ENCODE data around the gene PTPRM. TPM values are rescaled to one million over a fixed set of nuclear protein-coding genes. Genes with fewer than 3 reads are reported as not detected.

PTPRM gene
- total and polyA plus RNA-seq, 2 of the 4 experiments (the other 2 are of a cell fraction), result 28.3 to 51.2 TPM

- Histone ChIP-seq H3K36me3 (ENCODE audit: control insufficient read depth, insufficient read depth, low read length) (no peaks in the 10 kb centered on the region), H4K8ac (ENCODE audit: low read depth in 2 of 2, low read length in 2 of 2) (no peak overlapping the region), H2BK5ac (ENCODE audit: low read depth, low read length, poor library complexity, severe bottlenecking) (no peak overlapping the region), H2AK5ac (ENCODE audit: low read depth, low read length) (no peak overlapping the region), H3K56ac (ENCODE audit: extremely low read depth, insufficient read depth, low read length) (no peak overlapping the region), H3K23ac (ENCODE audit: low read depth, low read length) (no peak overlapping the region), H4K20me1 (ENCODE audit: insufficient read depth, low read length) (no peaks in the 10 kb centered on the region), H3K4me2 (ENCODE audit: low read depth, low read length) (no peak overlapping the region), H3K4me3 (ENCODE audit: insufficient read depth, low read depth, low read length) (no peak overlapping the region), H2BK15ac (ENCODE audit: low read depth, low read length) (no peak overlapping the region), H2BK120ac (ENCODE audit: low read depth, low read length) (no peak overlapping the region), H3K14ac (replicated peaks; ENCODE audit: low read depth, low read length) (no peak overlapping the region), H2AFZ (replicated peaks; ENCODE audit: low read length, poor library complexity) (no peak overlapping the region), H3K4me1 (ENCODE audit: control insufficient read depth, insufficient read depth, low read length) (peaks cover 8% of the 10 kb centered on the region), H3K27me3 (ENCODE audit: control insufficient read depth, insufficient read depth, low read length) (no peaks in the 10 kb centered on the region), H3K9me1 (ENCODE audit: insufficient read depth, low read length) (peaks cover 3% of the 10 kb centered on the region), H2AK9ac (replicated peaks; ENCODE audit: low read depth, low read length, poor library complexity) (no peak overlapping the region), H3K4ac (ENCODE audit: low read depth, low read length) (no peak overlapping the region), H4K91ac (ENCODE audit: insufficient read depth, low read depth, low read length) (no peak overlapping the region), H3K9me3 (ENCODE audit: control insufficient read depth, insufficient read depth, low read length) (no peaks in the 10 kb centered on the region), H3K27ac (ENCODE audit: insufficient read depth, low read length) (no peak overlapping the region), H3K18ac (ENCODE audit: low read depth, low read length) (no peak overlapping the region), H3K79me1 (ENCODE audit: low read depth in 1 of 2, low read length in 2 of 2) (no peaks in the 10 kb centered on the region; a peak in 2 of 4 replicates), H4K5ac (ENCODE audit: low read depth, low read length) (no peak overlapping the region), H3K9ac (ENCODE audit: low read depth, low read length) (no peak overlapping the region), H2BK20ac (ENCODE audit: low read depth, low read length) (no peak overlapping the region)
- DNase-seq (no peak), ATAC-seq (ENCODE audit: low read depth) (no peak)
- no TSS peak for BruUV-seq (replicated peaks)
- in situ Hi-C loops (cut with MboI; ENCODE audit: low sequenced_read_pairs) (no loop called here), intact Hi-C loops (cut with micrococcal nuclease) (no loop called here), dilution Hi-C loops (cut with HindIII; ENCODE audit: low sequenced_read_pairs, unreplicated experiment) (no loop called here)
- ChIA-PET POLR2A (ENCODE audit: unreplicated experiment) (no interaction called here), CTCF (no interaction called here)
- TF ChIP-seq NFE2L2 (IDR thresholded peaks at IDR 0.05; ENCODE audit: low read depth, low read length) (no peak), RCOR1 (IDR thresholded peaks at IDR 0.05; ENCODE audit: insufficient replicate concordance, low read length) (no peak), BHLHE40 (IDR thresholded peaks at IDR 0.05; ENCODE audit: low read depth, low read length) (no peak), CHD1 (IDR thresholded peaks at IDR 0.05; ENCODE audit: low read depth, low read length) (no peak), RAD21 (IDR thresholded peaks at IDR 0.05; ENCODE audit: low read length) (no peak), FOS (IDR thresholded peaks at IDR 0.05; ENCODE audit: low read depth, low read length) (no peak), USF2 (IDR thresholded peaks at IDR 0.05; ENCODE audit: low read depth, low read length) (no peak), MAZ (IDR thresholded peaks at IDR 0.05; ENCODE audit: borderline replicate concordance, low read depth, low read length) (no peak), MXI1 (IDR thresholded peaks at IDR 0.05; ENCODE audit: borderline replicate concordance, low read depth, low read length) (no peak), SMC3 (IDR thresholded peaks at IDR 0.05; ENCODE audit: low read depth, low read length) (no peak), CTCF (conservative IDR thresholded peaks at IDR 0.05; ENCODE audit: low read depth, low read length) (no peak), RFX5 (IDR thresholded peaks at IDR 0.05; ENCODE audit: low read depth, low read length) (no peak)
- TF ChIP-seq, protein P1, sequence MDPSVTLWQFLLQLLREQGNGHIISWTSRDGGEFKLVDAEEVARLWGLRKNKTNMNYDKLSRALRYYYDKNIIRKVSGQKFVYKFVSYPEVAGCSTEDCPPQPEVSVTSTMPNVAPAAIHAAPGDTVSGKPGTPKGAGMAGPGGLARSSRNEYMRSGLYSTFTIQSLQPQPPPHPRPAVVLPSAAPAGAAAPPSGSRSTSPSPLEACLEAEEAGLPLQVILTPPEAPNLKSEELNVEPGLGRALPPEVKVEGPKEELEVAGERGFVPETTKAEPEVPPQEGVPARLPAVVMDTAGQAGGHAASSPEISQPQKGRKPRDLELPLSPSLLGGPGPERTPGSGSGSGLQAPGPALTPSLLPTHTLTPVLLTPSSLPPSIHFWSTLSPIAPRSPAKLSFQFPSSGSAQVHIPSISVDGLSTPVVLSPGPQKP (IDR thresholded peaks at IDR 0.05; ENCODE audit: borderline replicate concordance, low read depth, low read length), result no peak
- no CpG with 5 or more reads among the region's 3 CpGs for WGBS, 2 experiments (ENCODE audit: extremely low coverage in 2 of 2, insufficient read length in 1 of 2)
Measured at GRCh38 chr18:8006979-8007378, 439.9 kb downstream of the PTPRM start.
